T follicular helper cell (primary cell): ENCODE results near the gene DRD5.

ENCODE experiments used
- DNase-seq: peaks from one replicate; pipeline ENCODE4 v3.0.0-alpha.2; 2020; ENCODE audit warnings: low read depth

The DRD5 gene

DNA sequence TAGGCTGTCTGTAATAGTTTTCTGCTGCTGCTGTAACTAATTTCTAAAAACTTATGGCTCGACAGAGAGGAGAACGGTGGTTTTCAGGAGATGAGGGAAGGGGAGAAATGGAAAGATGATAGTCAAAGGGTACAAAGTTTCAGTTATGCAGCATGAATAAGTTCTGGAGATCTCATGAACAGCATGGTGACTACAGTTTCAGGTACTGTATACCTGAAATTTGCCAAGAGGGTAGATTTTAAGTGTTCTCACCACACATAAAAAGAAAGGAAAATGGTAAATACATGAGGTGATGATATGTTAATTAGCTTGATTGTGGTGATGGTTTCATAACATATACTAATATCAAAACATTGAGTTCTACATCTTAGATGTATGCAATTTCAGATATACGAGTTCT, 34.9 kb downstream of the DRD5 start:
- DNase-seq: no peak

DNA sequence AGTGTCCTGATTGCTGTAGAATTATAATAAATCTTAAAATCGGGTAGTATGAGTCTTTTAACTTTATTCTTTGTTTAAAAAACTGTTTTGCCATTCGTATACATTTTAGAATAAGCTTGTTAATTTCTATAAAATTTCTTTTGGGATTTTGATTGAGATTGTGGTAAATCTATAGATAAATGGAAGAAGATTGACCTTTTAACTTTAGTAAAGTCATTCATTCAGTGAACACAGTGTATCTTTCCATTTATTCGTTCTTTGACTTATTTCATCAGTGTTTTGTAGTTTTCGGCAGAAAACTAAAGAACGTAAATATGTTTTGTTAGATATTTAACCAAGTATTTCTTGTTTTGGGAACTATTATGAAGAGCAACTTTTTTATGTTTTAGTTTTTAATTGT, 38.9 kb downstream of the DRD5 start:
- no peak for DNase-seq

DNA sequence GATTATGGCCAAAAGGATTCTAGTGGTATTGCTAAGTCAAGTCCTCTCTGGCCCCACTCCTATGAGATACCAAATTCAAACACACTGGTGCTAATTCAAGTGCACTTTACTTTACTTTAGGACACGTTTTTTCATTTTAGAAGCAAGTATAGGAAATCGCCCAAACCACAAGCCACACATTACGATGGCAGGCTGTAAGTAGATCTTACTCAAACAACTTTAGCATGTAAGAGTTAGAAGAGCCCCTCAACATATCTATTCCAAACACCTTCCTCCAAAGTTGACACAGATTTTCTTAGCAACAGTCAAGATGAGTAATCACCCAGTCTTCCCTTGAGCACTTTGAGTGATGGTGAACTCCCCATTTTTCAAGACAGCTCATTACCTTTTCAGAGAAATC, 43.6 kb downstream of the DRD5 start:
- no peak for DNase-seq

DNA sequence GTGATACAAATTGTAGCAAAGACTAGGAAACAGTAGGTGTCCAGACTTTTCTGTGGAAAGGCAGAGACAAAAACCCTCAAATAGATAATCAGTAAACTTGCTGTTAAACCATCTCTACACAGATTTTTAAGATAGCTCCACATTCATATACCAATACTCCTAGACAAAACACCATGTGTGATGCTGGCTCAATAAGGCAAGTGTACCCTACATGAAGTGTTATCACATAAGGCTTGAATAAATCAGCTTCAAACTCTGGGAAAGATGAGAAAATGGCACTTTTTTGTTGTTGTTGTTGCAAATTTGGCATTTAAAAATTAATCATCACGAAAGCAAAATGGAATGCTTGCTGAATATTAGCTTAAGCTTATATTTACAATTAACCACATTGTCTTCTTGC, 45.1 kb downstream of the DRD5 start:
- no peak for DNase-seq

DNA sequence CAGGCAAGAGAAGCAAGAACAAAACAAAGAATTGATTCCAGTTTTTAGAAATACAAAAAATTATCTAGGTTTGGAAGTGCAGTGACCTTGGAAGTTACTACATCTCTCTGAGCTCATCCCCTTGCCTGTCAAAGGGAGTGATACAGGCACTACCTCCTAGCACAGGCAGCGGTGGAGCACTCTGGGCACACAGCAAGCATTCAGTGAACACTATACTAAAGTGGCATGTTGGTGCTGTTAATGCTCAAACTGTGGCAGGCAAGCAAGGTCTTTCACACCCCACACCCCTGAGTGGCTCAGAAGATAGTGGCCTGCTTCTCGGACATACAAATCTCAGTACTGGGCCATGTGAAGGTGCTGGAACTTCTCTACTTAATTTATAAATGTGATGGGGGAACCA, 51.2 kb downstream of the DRD5 start:
- DNase-seq: no peak

DNA sequence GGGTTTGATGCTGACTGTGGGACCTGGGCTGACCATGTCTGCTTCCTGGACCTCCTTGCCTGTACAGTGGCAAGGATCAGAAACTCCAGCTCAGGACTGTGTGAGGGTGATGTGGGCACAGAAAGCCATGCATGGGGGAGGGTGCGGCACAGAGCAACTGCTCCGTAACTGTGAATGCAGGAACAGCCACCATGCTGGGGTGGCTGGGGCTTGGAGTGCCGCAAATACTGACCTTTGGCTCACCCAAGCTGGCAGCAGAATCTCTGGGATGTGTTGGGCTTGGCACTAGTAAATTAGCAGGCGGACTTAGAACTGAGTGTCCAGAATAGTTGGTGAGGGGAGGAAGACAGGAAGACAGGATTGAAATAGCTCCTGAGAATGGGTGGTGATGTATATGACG, 52.0 kb downstream of the DRD5 start:
- DNase-seq: no peak
